GM15510 (cell line): ENCODE data around the gene EBF3.

Experiments
- POLR2A ChIP-seq: IDR thresholded peaks from 3 replicates; pipeline ENCODE4 v1.6.1; 2011; ENCODE audit warnings: borderline replicate concordance; ENCODE audit not compliant: insufficient read length; ENCODE audit errors: extremely low read depth

EBF3 gene

GRCh38 chr10:129963641-129964501 lies at the start of gene EBF3:
EBF3 (minus strand) TSS chr10:129964274; CDS start chr10:129963768, 506 bp downstream.
- TF ChIP-seq POLR2A = no peak

- no peak for TF ChIP-seq POLR2A
Observed at GRCh38 chr10:130013335-130014262, 49.5 kb upstream of the EBF3 start.

GRCh38 chr10:130012129-130012528 lies 48.1 kb upstream of the EBF3 start:
- TF ChIP-seq POLR2A = no peak

- no peak for TF ChIP-seq POLR2A
Observed at GRCh38 chr10:130010653-130011052, 46.6 kb upstream of the EBF3 start.

- TF ChIP-seq POLR2A = no peak
Observed at GRCh38 chr10:130009228-130009627, 45.2 kb upstream of the EBF3 start.

- no peak for TF ChIP-seq POLR2A
Observed at GRCh38 chr10:130003787-130004613, 39.9 kb upstream of the EBF3 start.

GRCh38 chr10:130003166-130003565 lies 39.1 kb upstream of the EBF3 start:
- TF ChIP-seq POLR2A = no peak

- no peak for TF ChIP-seq POLR2A
Observed at GRCh38 chr10:130002606-130003005, 38.5 kb upstream of the EBF3 start.

- no peak for TF ChIP-seq POLR2A
Observed at GRCh38 chr10:130000918-130001317, 36.8 kb upstream of the EBF3 start.

- TF ChIP-seq POLR2A = no peak
Observed at GRCh38 chr10:129999140-129999539, 35.1 kb upstream of the EBF3 start.

- no peak for TF ChIP-seq POLR2A
Observed at GRCh38 chr10:129993621-129994020, 29.5 kb upstream of the EBF3 start.

GRCh38 chr10:129992356-129992755 lies 28.3 kb upstream of the EBF3 start:
- no peak for TF ChIP-seq POLR2A

GRCh38 chr10:129982825-129983224 lies 18.8 kb upstream of the EBF3 start:
- TF ChIP-seq POLR2A = no peak

- TF ChIP-seq POLR2A = no peak
Observed at GRCh38 chr10:129978980-129979379, 14.9 kb upstream of the EBF3 start.
